HG03280 (cell line): Measurements from ENCODE around the gene COL19A1.

Source experiments
- ATAC-seq: cut with Tn5 transposase; IDR thresholded peaks from one replicate; pipeline ENCODE4 v1.9.1; 2021; ENCODE audit warnings: mild to moderate bottlenecking, moderate library complexity; ENCODE audit not compliant: unreplicated experiment

Gene COL19A1

GRCh38 chr6:70208235-70208790 lies 342.0 kb downstream of the COL19A1 start:
- ATAC-seq = no peak

DNA sequence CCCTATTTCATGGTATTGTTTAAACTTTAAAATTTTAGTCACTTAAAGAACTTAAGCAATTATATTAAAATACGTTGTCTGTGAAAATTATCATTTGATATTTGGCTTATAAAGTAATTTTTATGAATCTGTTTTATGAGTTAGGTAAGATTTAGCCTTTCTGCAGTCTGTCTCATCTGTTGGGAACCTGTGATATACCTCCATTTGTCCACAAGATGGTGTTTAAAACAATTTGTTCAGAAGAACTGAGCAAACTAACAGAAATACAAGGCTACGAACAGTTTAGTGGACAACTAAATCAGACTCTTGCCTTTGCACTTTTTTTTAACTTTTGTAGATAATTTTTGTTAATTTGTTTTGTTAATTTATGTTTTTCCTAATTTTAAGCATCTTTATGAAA lies 344.1 kb downstream of the COL19A1 start:
- no peak for ATAC-seq

DNA sequence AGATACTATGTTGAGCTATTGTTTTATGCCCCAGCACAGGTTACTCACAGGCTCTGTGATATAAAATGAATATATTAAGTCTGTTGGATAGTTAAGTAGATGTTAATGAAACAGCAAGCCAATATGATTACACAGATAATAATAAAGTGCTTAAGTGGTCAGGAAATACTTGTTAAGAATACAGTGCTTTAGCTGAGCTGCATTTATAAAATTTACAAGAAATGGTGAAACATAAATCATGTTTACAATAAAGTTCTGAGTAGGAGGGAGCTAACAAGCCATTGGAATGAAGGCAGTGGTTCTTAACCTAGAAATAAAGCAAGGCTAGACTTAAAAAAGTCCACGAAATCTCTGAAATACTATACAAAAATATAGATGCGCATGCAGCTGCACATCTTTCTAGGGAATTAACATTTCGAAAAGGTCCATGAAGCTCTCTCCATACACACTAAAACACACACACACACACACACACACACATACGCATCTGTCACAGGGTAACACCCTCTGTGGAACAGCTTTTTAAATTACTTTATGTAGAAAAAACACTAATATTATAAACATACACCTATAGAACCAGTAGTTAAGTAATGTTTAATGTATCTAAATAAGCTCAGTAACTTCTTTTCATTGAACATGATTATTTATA lies 349.2 kb downstream of the COL19A1 start:
- ATAC-seq = no peak

- no peak for ATAC-seq
These were observed 350.4 kb downstream of the COL19A1 start for GRCh38 chr6:70216767-70217166.

GRCh38 chr6:70219943-70220613 lies 353.7 kb downstream of the COL19A1 start:
- ATAC-seq = no peak

DNA sequence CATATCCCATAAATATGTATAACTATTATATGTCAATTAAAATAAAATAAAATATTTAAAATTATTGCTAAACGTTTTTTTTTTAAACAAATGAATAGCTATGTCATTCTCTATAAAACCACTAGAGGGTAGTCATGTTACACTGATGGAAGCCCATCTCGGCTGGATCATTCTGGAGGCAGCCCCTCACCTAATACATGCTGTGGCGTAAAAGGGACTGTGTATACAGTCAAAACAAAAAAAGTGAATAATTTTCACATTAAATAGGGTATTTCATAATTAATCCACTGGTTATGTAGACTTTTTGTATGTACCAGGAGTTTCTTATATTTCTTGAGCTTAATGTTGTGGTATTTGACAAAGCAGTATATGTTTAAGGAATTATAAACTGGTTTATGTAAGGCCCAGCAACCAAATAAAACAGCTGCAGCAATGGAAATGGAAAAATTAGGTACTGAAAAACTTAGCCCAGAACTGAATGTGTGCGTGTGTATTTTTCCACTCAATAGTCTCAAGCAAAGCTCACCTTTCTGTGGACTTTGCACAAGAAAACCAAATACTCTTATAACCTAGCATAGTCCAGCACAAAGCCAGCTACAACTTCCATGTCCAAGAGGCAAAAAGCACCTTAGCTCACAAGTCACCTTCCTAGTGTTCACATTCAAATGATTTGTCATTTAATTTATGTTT lies 354.8 kb downstream of the COL19A1 start:
- ATAC-seq = peak; percentile 64

- ATAC-seq = no peak
These were observed 355.5 kb downstream of the COL19A1 start for GRCh38 chr6:70221715-70222438.

DNA sequence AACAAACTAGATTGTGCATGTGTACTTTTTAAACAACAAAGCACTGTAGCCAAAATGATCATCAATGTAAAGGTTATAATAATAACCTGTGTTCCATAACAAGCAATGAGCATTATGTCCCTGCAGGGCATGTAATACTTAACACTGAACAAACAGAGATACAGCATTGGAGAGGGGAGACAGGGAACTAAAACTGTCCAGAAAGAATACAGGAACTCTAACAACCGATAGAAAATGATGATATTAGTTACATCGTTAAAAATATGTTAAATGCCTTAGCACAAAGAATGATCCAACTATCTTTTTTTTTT lies 356.0 kb downstream of the COL19A1 start:
- ATAC-seq = no peak

DNA sequence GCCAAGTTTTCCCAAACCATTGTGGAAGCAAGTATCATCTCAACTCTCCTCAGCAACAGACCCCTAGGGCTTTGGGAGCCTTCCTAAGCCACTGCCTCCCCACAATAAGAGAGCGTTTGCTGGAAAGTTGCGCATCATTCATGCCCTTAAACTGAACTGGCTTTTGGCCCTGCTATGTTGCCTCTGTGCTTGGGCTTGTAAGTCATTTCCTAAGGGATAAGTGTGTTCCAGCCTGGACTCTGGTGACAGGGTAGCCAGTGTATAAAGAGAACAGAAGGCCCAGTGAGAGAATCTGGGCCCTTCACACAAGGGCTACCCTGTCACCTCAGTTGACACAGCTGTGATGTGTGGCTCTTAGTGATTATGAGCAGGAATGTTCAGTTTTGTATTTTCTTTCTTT lies 358.7 kb downstream of the COL19A1 start:
- ATAC-seq = no peak

GRCh38 chr6:70231311-70231710 lies 365.0 kb downstream of the COL19A1 start:
- ATAC-seq = no peak

DNA sequence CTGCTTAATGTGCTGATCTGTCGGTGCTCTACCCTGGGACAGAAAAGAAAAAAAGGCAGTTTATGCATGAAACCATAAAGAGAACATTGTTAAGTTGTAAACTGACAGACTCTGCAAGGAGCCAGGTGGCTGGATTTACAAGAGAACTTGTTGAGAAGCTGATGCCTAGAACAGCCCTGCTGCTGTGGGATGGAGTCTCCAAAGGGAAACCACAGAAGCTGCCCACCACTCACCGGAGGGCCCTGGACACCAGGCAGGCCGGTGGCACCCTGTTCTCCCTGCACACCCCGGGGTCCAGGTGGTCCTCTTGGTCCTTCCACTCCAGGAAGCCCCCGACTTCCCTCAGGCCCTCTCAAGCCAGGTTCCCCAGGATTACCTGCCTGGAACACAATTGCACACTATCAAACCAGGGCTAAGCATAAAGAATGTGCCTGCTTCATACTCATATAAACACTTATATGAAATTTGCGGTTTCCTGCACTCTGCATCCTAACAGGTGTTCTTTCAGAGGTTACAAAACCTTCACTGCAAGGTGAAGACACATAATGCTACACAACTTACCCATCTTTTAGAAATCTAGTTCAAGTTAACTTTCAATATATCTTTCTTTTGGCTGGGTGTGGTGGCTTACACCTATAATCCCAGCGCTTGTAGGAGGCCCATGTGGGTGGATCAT lies 368.3 kb downstream of the COL19A1 start:
- no peak for ATAC-seq

GRCh38 chr6:70236343-70236742 lies 370.0 kb downstream of the COL19A1 start:
- no peak for ATAC-seq

DNA sequence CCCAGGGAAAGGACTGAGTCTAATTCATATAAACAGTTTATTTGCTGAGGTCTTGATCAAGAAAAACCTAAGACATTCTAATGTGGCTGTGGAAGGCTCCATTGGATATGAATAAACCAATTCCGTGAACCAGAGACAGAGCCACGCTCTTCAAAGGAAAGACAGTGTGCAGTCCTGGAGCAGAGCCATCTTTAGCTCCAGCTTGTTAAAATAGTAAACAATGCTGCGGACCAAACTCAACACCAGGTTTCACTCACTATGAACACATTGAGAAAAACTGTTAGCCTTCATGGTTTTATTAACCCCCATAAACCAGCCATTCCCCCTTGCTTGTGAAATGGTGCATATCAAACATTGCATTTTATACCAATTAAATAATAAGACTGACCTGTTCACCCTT lies 374.7 kb downstream of the COL19A1 start:
- ATAC-seq = no peak

DNA sequence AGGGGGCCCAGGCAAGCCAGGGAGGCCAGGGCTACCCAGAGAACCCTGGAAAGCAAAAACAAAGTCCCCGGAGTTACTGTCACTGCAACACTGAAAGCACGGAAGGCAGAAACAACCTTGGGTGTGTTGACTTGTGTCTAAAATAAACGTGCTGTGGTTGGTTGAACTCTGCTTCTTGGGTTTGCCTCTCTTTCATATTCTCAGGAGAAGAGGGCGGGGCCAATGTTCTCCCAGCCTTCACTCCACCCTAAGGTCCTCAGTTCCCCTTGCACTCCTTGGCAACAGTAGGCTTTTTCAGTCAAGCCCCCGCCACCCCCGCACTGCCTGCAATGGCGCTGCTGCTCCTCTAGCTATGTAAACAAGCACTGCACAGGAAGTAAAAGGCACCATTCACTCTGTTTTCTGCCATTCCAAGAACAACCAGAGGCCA lies 375.6 kb downstream of the COL19A1 start:
- ATAC-seq = no peak

DNA sequence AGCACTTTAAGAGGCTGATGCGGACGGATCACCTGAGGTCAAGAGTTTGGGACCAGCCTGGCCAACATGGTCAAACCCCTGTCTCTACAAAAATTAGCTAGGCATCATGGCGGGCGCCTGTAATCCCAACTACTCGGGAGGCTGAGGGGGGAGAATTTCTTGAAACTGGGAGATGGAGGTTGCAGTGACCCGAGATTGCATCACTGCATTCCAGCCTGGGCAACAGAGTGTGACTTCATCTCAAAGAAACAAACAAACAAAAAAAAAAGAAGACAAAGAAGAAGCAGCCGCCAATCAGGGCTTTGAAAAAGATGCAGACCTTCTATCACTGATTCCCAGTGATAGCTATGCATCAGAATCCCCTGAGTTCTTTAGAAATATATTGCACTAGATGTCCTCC lies 379.8 kb downstream of the COL19A1 start:
- no peak for ATAC-seq

- ATAC-seq = no peak
These were observed 386.2 kb downstream of the COL19A1 start for GRCh38 chr6:70252604-70253003.

- no peak for ATAC-seq
These were observed 387.6 kb downstream of the COL19A1 start for GRCh38 chr6:70253923-70254322.

- no peak for ATAC-seq
These were observed 388.4 kb downstream of the COL19A1 start for GRCh38 chr6:70254784-70255183.

DNA sequence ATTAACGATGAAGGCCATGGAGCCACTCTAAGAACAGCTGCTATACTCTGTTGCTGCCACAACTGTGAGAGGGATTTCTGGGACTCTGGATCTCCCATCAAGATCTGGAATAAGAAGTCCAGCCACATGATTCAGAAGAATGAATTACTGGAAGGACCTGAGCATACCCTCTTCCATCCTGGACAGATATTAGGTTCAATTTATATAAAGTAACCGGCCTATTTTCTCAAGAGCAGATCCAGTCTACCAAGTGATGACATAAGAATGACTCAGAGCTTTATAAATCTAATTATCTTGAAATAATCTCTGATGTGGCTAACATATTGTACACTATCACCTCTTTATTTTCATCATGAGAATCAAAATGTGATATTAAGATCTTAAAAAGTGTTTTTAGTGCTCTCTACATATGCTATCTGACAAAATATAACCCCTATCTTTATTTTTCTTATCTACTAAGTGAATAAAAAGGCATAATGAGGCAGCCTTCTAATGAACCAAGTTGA lies 391.5 kb downstream of the COL19A1 start:
- ATAC-seq = no peak

DNA sequence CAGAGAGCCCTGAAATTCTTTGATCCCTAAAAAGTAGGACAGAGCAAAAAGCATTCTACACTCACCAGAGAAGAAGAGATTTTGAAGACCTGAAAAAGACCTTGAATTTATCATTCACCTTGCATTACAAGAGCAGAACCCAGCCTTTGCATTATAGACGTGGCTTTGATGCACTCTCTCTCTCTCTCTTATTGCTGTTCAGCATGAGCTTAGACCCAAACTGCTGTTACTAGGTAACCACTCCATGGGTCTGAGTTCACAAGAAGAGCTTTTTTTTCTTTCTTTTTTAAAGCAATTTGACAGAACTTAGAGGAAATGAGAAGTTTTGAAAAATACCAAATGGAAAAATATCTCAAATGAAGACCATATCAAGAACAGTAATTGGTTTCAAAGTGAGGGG lies 392.1 kb downstream of the COL19A1 start:
- ATAC-seq = no peak
